Measurements from ENCODE around the gene PTK7.
"Not testable (repeated sequence)": the region's sequence is repeated elsewhere in the genome, so short reads cannot be mapped to it uniquely, and the experiment has no call there.

The PTK7 gene

DNA sequence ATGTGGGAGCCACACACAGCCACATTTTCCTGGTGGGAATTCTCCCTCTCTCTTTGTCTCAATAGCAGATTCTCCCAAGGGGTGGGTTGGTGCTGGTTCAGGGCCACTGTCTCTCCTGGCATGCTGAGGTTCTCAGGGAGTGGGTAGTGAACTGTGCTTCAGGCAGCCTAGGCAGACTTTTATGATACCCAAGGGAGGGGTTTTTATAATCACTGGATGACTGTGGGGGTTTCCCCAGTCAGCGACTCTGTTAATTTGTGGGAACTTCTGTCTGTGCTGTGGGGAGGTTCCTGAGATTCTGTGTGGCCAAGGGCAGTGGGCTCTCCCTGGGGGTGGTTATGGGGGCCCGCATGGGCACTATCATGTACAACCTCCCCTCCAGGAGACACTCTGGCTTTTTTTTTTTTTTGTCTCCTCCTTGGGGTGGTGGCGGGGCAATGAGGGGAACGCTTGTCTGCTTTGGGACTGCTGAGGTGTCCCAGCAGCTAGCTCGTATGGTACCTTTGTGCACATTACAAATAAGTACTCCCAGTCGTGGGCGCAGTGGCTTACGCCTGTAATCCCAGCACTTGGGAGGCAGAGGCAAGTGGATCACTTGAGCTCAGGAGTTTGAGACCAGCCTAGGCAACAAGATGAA lies 10.0 kb downstream of the PTK7 start:
- no peak for DNase-seq (ENCODE audit: low read depth in 2 of 2)

DNA sequence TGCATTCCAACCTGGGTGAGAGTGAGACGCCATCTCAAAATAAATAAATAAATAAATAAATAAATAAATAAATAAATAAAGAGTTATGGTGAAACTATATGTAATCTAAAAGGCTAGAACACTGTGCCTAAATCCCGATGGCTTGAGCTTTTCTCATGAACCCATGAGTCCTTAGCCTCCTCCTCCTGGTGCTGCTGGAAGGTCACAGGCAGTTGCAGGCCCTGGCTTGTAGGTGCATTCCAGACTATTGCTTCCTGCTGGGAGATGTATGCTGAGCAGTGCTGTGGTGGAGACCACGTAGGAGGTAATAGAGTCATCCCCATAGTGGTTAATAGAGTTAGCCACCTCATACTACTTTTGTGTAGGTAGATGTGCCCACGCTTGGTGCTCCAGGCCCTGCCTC lies 12.5 kb downstream of the PTK7 start:
- no peak for DNase-seq (ENCODE audit: low read depth in 2 of 2)

DNA sequence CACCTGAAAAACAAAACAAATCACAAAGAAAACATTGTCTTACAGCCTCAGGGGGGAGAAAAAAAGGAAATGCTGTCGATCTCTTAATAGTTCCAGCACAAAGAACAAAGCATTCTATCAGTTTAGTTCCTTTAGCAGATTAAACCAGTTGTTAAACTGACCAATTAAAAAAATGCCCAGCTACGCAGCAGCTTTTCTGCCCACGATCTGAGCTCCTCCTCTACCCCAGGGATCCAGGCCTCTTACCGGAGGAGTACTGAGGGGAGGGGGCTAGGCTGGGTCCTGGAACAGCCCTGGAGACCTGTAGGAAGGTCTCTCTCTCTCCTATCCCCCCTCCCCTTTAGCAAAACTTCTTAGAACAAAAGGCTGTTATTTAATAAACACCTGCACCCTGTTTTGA lies 13.4 kb downstream of the PTK7 start:
- DNase-seq (ENCODE audit: low read depth in 2 of 2) = no peak

DNA sequence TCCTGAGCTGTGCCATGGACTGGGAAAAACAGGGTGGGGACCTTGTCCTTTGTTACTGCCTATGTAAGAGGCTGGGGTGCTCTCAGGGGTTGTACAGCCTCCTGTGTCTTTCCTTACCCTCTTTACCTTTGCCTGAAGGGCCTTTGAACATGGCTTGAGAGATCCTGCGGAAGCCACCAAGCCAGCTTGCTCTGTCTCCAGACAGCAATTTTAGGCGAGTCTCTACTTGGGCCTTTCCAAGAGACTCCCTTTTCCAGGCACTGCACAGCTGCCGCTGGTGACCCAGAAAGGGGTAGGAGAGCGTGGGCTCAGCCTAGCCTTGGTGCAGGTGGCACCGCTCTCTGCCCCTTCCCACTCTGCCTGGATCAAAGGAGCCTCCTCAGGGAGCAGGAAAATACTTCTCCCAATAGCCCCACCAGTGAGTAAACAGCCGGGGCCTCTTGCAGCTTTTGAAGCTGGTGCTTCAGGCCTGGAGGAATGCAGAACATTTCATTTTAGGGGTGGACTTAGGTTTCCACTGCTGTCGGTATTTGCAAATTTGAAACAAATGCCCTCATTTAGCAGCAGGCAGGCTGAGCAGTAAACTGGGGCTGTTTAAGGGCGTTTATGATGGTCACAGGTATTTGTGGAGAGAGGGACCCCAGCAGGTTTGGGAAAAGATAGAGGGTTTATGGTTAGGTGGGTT lies 13.9 kb downstream of the PTK7 start:
- DNase-seq (ENCODE audit: low read depth in 2 of 2) = no peak

DNA sequence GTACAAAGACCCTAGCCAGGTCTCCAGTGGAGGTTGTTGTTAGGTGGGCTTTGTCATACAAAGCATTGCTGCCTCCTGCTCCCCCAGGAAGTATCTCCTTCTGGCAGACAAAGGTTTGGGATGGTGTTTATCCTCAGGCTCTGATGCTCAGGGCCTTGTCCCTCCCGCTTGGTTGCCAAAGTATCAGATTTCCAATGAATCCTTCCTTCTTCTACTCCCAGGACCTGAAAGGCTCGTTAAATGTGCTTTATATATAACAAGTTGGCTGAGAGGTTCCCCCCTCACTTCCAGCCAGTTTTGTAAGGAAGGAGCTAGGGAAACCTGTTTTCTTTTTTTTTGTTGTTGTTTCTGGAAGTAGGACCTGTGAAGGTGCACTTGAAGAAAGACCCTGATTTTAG lies 14.4 kb downstream of the PTK7 start:
- DNase-seq (ENCODE audit: low read depth in 2 of 2) = no peak

DNA sequence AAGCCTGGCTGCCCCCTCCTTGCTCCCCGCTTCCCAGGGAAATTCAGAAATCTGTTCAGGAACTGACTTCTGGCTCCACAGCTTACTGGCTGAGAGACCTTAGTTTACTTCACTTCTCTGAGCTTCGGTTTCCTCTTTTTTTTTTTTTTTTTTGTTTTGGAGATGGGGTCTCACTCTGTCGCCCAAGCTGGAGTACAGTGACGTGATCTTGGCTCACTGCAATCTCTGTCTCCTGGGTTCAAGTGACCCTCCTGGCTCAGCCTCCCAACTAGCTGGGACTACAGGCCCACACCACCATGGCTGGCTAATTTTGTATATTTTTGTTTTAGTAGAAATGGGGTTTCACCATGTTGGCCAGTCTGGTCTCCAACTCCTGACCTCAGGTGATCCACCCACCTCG lies 14.9 kb downstream of the PTK7 start:
- no peak for DNase-seq (ENCODE audit: low read depth in 2 of 2)

DNA sequence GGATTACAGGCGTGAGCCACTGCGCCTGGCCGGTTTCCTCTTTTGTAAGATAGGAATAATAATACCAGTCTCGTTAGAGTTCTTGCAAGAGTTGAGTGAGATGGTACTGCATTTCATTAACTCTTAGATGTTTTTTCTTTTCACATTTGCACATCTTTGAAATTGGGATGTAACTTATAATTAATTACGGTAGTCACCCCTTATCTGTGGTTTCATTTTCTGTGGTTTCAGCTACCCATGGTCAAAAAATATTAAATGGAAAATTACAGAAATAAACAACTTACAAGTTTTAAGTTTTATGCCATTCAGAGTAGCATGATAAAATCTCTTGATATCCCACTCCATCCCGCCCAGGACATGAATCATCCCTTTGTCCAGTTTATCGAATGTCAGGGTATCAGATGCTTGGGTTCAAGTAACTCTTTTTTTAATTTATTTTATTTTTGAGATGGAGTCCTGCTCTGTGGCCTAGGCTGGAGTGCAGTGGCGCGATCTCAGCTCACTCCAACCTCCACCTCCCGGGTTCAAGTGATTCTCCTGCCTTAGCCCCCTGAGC lies 15.4 kb downstream of the PTK7 start:
- DNase-seq (ENCODE audit: low read depth in 2 of 2) = no peak

DNA sequence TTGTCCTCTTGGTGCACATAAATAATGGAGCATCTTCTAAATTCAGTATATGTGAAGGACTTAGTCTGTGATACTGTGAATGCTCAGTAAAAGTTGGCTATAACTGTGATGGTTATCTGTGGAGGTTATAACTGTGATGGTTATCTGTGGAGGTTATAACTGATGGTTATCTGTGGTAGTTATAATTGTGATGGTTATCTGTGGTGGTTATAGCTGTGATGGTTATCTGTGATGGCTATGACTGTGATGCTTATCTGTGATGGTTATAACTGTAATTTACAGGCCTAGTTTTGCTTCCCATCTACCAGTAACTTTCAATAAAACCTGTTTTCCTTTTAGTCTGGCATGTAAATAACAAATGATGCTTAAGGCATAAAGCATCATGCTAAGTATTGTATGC lies 16.5 kb downstream of the PTK7 start:
- no peak for DNase-seq (ENCODE audit: low read depth in 2 of 2)

DNA sequence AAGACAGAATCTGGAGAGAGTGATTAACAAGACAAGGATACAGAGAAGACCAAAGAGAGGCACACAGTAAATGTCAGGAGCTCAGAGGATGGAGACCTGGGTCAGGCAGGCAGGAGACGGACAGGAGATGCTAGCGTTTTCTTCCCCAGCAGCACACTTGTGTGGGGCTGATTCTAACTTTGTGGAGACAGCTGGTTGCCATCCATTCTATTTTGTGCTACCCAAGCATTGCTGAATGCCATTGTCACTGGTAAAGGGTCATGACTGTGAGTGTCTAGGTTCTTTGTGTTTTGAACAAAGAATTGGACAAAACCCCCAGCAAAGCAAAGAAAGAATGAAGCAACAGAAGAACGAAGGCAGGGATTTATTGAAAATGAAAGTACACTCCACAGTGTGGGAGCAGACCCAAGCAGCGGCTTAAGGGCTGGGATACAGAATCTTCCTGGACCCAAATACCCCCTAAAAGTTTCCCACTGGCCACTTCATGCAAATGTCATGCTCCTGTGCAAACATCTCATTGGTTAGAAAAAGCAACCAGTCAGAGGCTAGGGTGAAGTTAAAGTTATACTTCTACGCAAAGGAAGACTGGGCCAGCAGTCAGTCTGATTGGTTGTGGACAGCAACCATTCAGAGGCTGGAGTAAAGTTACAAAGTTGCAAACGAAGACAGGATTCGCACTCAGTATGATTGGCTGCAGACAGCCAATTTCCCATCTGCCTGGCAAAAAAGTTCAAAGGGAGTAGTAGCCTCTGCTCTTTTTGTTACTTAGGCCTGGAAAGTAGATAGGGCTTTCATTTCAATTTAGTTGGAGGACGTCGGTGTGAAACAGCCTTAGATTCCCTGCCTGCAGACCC lies 17.5 kb downstream of the PTK7 start:
- DNase-seq (ENCODE audit: low read depth in 2 of 2) = no peak

DNA sequence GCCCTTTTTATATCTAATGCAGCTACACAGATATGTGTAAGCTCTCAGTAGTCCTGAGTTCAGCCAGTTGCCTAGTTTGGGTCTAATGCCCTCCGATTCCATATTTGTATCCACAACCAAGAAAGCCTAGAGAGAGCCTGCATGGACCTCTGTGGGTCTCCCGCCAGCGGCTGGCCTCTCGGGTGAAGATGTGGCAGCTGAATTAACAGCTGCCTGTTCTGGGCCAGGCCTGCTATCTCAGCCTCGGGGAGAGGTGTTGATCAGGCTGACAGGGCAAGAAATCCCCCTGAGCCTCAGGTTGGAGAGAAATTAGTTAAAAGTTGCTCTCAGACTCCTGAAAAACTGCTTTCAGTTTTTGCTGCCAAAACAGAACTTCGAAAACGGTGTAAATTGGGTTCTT lies 19.8 kb downstream of the PTK7 start:
- DNase-seq (ENCODE audit: low read depth in 2 of 2) = no peak

DNA sequence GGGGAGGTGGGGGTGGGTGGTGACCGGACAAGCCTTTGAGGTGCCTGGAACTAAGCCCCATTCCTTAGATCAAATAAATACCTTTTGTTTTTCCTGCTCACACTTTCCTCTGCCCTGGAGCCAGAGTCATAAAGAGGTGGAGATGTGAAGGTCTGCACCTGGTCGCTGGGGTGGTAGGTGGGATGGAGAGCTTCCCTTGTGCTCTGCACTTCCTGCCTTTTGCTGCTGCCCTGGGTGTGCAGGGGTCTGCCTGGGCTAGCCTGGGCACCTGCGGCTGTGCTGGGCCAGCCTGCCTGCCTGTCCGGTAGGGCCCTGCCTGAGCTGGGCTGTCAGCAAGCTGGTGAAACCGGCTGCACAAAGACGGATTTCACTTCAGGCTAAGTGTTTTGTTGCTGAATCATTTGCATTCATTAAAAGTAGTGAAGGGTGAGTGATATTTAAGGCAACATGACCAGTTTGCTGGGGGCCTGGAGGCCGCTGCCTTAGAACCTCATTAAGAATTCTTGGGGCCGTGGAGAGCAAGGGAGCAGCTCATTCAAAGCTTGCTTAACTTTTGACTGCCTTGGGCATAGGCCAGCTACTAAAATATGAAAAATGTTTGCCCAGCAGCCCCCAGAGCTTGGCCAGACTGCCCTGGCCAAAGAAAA lies 20.5 kb downstream of the PTK7 start:
- no peak for DNase-seq (ENCODE audit: low read depth in 2 of 2)

DNA sequence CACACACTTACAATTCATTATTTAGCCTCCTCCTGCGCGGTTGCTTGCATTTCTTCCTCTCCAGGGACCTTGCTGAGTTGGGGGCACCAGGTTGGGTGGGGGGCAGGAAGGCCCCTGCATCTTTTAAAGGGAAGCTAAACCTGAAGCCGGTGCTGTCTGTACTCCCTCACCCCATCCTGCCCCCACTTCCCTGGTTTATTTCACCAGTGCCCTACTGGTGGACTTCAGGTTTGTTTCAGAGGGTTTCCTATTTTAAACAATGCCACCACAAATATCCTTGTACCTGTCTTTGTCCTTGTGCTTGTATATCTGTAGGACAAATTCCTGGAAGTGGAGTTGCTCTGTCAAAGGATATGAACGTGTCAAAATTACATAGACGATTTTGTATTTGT lies 21.0 kb downstream of the PTK7 start:
- DNase-seq (ENCODE audit: low read depth in 2 of 2) = no peak

DNA sequence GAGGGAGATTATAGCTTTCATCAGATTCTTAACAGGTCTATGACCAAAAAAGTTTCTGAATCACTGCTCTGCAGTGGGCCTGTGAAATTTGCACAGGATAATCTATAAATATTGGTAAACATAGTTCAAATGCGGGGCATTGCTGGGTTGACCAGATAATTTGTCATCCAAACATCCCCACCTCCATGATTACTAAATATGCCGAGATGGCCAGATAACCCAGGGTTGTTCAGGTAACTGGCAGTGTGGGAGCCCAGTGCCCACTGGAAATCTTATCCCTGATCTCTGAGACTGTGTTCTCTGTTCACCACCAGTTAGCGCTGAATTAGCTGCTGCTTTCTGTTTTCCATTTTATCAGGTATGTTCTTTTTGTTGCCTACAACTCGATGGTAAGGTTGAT lies 21.4 kb downstream of the PTK7 start:
- no peak for DNase-seq (ENCODE audit: low read depth in 2 of 2)

DNA sequence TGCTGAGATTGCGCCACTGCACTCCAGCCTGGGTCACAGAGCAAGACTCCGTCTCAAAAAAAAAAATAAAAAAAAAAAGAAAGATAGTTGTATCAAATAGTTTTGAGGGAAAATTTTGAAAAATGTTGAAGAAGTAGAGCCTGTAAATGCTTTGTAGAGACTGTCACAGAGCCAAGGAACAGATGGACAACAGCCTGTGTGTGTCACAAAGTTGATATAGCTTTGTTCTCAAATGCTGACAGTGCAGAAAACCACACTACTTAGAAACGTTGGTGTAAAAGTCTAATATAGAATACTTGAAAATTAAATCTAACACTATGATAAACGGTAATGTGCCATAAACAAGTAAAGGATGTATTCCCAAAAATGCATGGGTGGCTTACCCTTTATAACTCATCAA lies 25.4 kb downstream of the PTK7 start:
- no peak for DNase-seq (ENCODE audit: low read depth in 2 of 2)

DNA sequence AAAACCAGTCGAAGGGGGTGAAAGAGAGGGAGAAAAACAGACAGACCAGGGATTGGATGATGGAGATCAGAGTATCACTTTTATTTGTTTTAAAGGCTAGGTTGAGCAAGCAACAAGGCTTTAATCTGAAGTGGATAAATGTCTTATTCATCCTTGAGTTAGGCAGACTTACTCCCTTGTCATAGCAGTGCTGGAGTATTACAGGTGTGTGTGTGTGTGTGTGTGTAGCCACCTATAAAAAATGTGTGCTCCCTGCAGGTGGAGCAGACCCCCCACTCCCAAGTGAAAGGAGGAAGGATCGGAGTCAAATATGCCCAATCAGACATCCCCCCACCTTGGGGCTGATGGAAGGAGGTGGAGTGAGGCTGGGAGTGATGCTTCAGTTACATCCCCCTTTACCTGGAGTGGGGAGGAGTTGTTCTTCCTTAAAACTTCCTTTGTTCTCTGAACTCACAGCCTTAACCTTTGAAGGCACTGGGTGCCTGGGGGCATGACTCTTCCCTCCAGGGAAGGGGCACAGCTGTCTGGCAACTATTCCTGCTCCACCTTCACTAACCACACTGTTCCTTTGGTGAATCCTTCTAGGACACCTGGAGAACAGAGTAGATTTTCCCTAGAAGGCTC lies 27.3 kb downstream of the PTK7 start:
- no peak for DNase-seq (ENCODE audit: low read depth in 2 of 2)

DNA sequence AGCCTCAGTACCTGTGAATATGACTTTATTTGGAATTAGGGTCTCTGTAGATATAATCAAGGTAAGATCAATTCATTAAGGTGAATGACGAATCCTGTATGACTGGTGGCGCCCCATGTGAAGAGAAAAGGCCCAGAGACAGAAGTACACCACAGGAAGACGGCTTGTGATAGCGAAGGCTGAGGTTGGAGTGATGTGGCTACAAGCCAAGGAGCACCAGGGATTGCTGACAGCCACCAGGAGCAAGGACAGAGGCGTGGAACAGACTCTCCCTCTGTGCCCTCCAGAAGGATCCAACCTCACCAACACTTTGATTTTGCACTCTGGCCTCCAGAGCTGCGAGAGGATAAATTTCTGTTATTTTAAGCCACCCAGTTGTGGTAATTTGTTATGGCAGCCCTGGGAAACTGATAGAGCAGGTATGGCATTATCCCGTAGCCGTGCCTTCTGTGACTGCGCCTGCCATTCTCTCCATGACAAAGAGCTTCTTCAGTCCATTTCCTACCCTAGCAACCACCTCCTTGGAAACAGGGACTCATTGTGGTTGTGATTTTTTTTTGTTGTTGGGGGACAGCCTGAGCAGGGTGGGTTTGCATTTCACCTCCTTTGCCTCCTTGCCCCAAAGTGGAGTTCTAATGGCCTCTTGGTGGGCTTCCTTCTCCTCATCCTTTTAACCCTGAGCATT lies 29.6 kb downstream of the PTK7 start:
- no peak for DNase-seq (ENCODE audit: low read depth in 2 of 2)

DNA sequence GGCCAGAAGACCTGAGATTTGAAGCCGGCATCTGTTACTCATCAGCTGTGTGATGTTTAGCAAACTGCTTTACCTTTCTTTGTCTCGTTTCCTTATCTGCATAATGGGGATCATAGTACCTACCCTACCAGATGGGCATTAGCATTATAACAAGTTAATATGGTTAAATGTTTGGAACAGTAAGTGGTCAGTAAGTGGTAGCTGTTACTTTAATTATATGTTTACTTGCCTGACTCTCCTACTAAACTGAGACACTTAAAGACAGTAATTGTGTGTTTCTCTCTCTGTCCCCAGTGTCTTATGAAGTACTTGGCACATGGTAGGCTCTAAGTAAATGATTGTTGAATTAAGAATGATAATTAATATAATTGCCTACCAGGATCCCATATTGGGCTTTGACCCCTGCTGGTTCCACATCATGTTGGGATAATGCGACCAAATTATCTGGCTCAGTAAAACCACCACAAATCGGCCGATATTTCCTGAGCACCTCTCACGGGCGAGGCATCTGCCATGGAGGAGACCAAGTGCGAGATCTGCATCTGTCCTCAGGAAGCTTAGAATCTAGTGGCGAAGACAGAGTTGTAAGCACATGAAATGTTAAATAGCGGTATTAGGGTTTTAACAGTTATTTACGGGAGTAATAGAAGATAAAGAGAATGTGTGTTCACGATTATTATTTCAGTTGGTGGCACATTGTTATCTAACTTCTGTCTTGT lies 31.4 kb downstream of the PTK7 start:
- no peak for DNase-seq (ENCODE audit: low read depth in 2 of 2)

DNA sequence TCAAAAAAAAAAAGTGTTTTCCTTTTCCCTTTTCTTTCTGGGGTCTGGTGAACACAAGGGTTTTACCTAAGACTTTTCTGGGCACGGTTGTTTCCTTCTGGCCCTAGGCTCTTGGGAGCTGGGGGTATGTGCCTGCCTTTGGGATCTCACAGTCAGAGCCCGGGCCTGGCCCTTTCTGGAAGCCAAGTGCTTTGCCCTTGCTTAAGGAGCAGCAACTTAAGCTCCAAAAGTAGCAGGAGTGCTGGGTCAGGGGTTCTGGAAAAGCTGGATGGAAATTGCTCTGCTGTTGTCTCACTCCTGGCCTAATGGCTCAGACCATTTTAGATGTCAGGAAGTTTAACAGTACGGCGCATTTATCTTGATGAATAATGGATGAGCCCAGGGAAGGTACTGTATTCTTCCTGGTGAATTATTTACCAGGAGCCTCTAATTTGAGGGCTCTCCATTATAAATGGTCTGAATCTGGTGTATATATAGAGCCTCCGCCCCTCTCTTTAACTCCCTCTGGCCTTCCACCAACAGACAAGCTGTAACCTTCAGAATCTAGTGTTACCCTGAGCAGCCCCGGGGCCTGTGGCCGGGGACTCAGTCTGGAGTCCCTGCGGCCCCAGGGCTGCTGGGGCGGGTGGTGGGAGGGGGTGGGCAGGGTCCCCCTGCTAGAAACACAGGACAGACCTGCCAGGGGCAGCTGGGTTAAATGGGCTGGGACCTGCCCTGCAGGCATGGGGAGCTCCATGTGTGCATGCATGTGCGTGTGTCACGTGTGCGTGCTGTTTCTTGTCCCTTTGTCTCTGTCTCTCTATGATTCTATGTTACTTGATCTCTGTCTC lies 37.5 kb downstream of the PTK7 start:
- DNase-seq (ENCODE audit: low read depth in 2 of 2) = no peak

DNA sequence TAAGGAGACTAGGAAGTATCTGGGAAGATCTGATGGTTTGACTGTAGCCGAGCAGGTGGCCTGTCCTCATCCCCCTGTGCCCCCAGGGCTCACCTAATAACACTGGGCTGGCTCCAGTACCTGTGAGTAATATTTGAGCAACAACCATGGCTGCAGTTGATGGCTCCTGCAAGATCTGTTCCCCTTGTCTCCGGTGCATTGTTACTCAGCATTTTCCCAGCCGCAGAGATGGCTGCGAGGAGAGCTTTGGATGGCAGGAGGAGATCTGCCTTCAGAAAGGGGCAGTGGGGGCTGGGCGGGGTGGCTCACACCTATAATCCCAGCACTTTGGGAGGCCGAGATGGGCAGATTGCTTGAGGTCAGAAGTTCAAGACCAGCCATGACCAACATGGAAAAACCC lies 39.3 kb downstream of the PTK7 start:
- DNase-seq (ENCODE audit: low read depth in 2 of 2) = no peak

DNA sequence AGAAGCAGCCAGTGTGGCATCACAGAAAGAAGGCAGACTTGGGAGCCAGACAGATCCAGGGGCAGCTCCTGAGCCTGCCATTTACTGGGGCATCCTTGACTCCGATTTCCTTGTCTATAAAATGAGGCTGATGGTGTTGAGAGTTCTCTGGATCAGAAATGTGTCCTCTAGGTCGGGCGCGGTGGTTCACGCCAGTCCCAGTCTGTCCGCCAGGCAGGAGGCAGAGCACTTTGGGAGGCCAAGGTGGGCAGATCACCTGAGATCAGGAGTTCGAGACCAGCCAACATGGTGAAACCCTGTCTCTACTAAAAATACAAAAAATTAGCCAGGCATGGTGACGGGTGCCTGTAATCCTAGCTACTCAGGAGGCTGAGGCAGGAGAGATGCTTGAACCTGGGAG lies 41.4 kb downstream of the PTK7 start:
- DNase-seq (ENCODE audit: low read depth in 2 of 2) = not testable (repeated sequence)
